Neural cell (in vitro differentiated cells): ENCODE data around the gene SCGB2A2. TPM values are rescaled to one million over a fixed set of nuclear protein-coding genes. Genes with fewer than 3 reads are reported as not detected.

Source experiments
- H2AFZ ChIP-seq: fragments of 200-600, 300-800 bp; sonication (generic), shearing (Covaris generic); 2 replicates; pipeline ENCODE4 v1.6.0; 2014; ENCODE audit warnings: low read depth, mild to moderate bottlenecking, antibody characterized with exemption, low read length, moderate library complexity
- H3F3A ChIP-seq: fragments of 200-600 bp; shearing (Covaris generic); 2 replicates; pipeline ENCODE4 v1.6.1; 2016; ENCODE audit warnings: mild to moderate bottlenecking, moderate library complexity, mixed read lengths, antibody characterized with exemption, low read length; ENCODE audit not compliant: insufficient read depth, poor library complexity, severe bottlenecking
- H3K27ac ChIP-seq: fragments of 200-600, 300-800 bp; sonication (generic), shearing (Covaris generic); 2 replicates; pipeline ENCODE4 v1.5.1; 2014; ENCODE audit warnings: mild to moderate bottlenecking, low read length, moderate library complexity
- H3K27me3 ChIP-seq: fragments of 300-800, 200-600 bp; sonication (generic), shearing (Covaris generic); 2 replicates; pipeline ENCODE4 v1.6.0; 2014; ENCODE audit warnings: mild to moderate bottlenecking, low read depth, low read length, moderate library complexity; ENCODE audit not compliant: insufficient read depth
- H3K36me3 ChIP-seq: fragments of 300-800, 200-600 bp; sonication (generic), shearing (Covaris generic); 2 replicates; pipeline ENCODE4 v1.5.1; 2014; ENCODE audit warnings: mild to moderate bottlenecking, antibody characterized with exemption, low read length, moderate library complexity; ENCODE audit not compliant: insufficient read depth
- H3K4me2 ChIP-seq: fragments of 300-800, 200-600 bp; sonication (generic), shearing (Covaris generic); 2 replicates; pipeline ENCODE4 v1.6.0; 2014; ENCODE audit warnings: mild to moderate bottlenecking, low read length
- H3K4me3 ChIP-seq: fragments of 300-800, 200-600 bp; sonication (generic), shearing (Covaris generic); 2 replicates; pipeline ENCODE4 v1.5.1; 2014; ENCODE audit warnings: mild to moderate bottlenecking, low read length, moderate library complexity
- H3K79me2 ChIP-seq: fragments of 200-600 bp; shearing (Covaris generic); replicated peaks from 2 replicates; pipeline ENCODE4 v1.6.0; 2014; ENCODE audit warnings: mild to moderate bottlenecking, low read length, moderate library complexity; ENCODE audit not compliant: insufficient read depth
- H3K9ac ChIP-seq: fragments of 300-800, 200-600 bp; sonication (generic), shearing (Covaris generic); 2 replicates; pipeline ENCODE4 v1.6.1; 2016; ENCODE audit warnings: mild to moderate bottlenecking, low read length, mixed read lengths
- H3K9me2 ChIP-seq: fragments of 200-600 bp; shearing (Covaris generic); 2 replicates; pipeline ENCODE4 v1.6.1; 2016; ENCODE audit warnings: mild to moderate bottlenecking, low read length, mixed read lengths; ENCODE audit not compliant: insufficient read depth
- H3K9me3 ChIP-seq: fragments of 200-600, 300-800 bp; sonication (generic), shearing (Covaris generic); 2 replicates; pipeline ENCODE4 v1.6.1; 2016; ENCODE audit warnings: mild to moderate bottlenecking, mixed run types, low read length, moderate library complexity, mixed read lengths
- H4K20me1 ChIP-seq: fragments of 200-600 bp; shearing (Covaris generic); 2 replicates; pipeline ENCODE4 v1.6.1; 2016; ENCODE audit warnings: mild to moderate bottlenecking, mixed run types; ENCODE audit not compliant: insufficient read depth
- CTCF ChIP-seq: fragments of 450-650 bp; IDR thresholded peaks from 2 replicates; pipeline ENCODE4 v1.5.1; 2014; ENCODE audit warnings: antibody characterized with exemption, mild to moderate bottlenecking, moderate library complexity; ENCODE audit not compliant: poor library complexity, severe bottlenecking
- EP300 ChIP-seq: fragments of 450-650 bp; conservative IDR thresholded peaks from 2 replicates; pipeline ENCODE4 v1.6.1; 2014; ENCODE audit warnings: antibody characterized with exemption, mild to moderate bottlenecking, moderate library complexity; ENCODE audit not compliant: poor library complexity, severe bottlenecking
- EZH2 ChIP-seq: fragments of 200-600, 300-800 bp; shearing (Covaris generic), sonication (generic); IDR thresholded peaks from 2 replicates; pipeline ENCODE4 v1.6.1; 2014; ENCODE audit warnings: antibody characterized with exemption, low read length, borderline replicate concordance, mild to moderate bottlenecking; ENCODE audit not compliant: insufficient read depth, poor library complexity, severe bottlenecking
- MXI1 ChIP-seq: fragments of 450-650 bp; conservative IDR thresholded peaks from 2 replicates; pipeline ENCODE4 v1.6.1; 2014; ENCODE audit warnings: antibody characterized with exemption, mild to moderate bottlenecking; ENCODE audit not compliant: poor library complexity, severe bottlenecking
- POLR2AphosphoS5 ChIP-seq: IDR thresholded peaks from 2 replicates; pipeline ENCODE4 v1.6.1; 2012
- RAD21 ChIP-seq: fragments of 450-650 bp; conservative IDR thresholded peaks from 2 replicates; pipeline ENCODE4 v1.6.1; 2014; ENCODE audit warnings: antibody characterized with exemption, mild to moderate bottlenecking, moderate library complexity
- REST ChIP-seq: IDR thresholded peaks from 2 replicates; pipeline ENCODE4 v1.6.1; 2012; ENCODE audit warnings: borderline replicate concordance
- SMC3 ChIP-seq: fragments of 450-650 bp; conservative IDR thresholded peaks from 2 replicates; pipeline ENCODE4 v1.6.1; 2014; ENCODE audit warnings: antibody characterized with exemption, mild to moderate bottlenecking, moderate library complexity; ENCODE audit not compliant: poor library complexity
- TAF1 ChIP-seq: IDR thresholded peaks from 2 replicates; pipeline ENCODE4 v1.6.1; 2012; ENCODE audit warnings: low read depth
- polyA plus RNA-seq: library from polyadenylated mRNA; depleted of rRNA; stranded (reverse); fragments of >200 nt; gene quantifications from 2 replicates; pipeline ENCODE4 v1.2.3, GENCODE V29; 2014

Gene SCGB2A2
- polyA plus RNA-seq, 1 donor from 2014 or later = not detected

GRCh38 chr11:62237499-62237898 lies 32.5 kb upstream of the SCGB2A2 start:
- H3F3A ChIP-seq = no peaks in the 10 kb centered on the region
- H4K20me1 ChIP-seq = no peaks in the 10 kb centered on the region
- no peak overlapping the region for H3K9ac ChIP-seq
- no peaks in the 10 kb centered on the region for H3K9me2 ChIP-seq
- no peak overlapping the region for H3K4me2 ChIP-seq
- no peaks in the 10 kb centered on the region for H3K79me2 ChIP-seq
- no peak overlapping the region for H3K27ac ChIP-seq
- H3K4me3 ChIP-seq = no peak overlapping the region
- no peaks in the 10 kb centered on the region for H3K36me3 ChIP-seq
- no peak for TF ChIP-seq RAD21
- TF ChIP-seq POLR2AphosphoS5 = no peak
- TF ChIP-seq TAF1 = no peak
- TF ChIP-seq SMC3 = no peak
- no peak for TF ChIP-seq CTCF
- no peak for TF ChIP-seq EZH2
- no peaks in the 10 kb centered on the region for H3K27me3 ChIP-seq
- no peak overlapping the region for H2AFZ ChIP-seq
- no peaks in the 10 kb centered on the region for H3K9me3 ChIP-seq

GRCh38 chr11:62238151-62238550 lies 31.8 kb upstream of the SCGB2A2 start:
- H3K4me2 ChIP-seq = no peak overlapping the region
- no peak overlapping the region for H3K27ac ChIP-seq
- no peaks in the 10 kb centered on the region for H3K36me3 ChIP-seq
- no peaks in the 10 kb centered on the region for H3K79me2 ChIP-seq
- H4K20me1 ChIP-seq = no peaks in the 10 kb centered on the region
- H2AFZ ChIP-seq = no peak overlapping the region
- TF ChIP-seq EZH2 = no peak
- TF ChIP-seq RAD21 = no peak
- no peak for TF ChIP-seq REST
- no peak for TF ChIP-seq MXI1
- no peak for TF ChIP-seq POLR2AphosphoS5
- no peak for TF ChIP-seq TAF1
- TF ChIP-seq CTCF = no peak
- no peak for TF ChIP-seq SMC3
- TF ChIP-seq EP300 = no peak
- no peak overlapping the region for H3K9ac ChIP-seq
- no peaks in the 10 kb centered on the region for H3F3A ChIP-seq
- H3K27me3 ChIP-seq = no peaks in the 10 kb centered on the region
- no peak overlapping the region for H3K4me3 ChIP-seq
- H3K9me3 ChIP-seq = no peaks in the 10 kb centered on the region
- H3K9me2 ChIP-seq = no peaks in the 10 kb centered on the region
